ACHN (cell line): Measurements from ENCODE around the gene MAP3K20.
A peak's percentile ranks its signal among the peaks of the same experiment; 100 is the strongest.
"Not testable (repeated sequence)": the region's sequence is repeated elsewhere in the genome, so short reads cannot be mapped to it uniquely, and the experiment has no call there.

Source experiments
- DNase-seq: peaks from one replicate; pipeline ENCODE4 v3.0.0-alpha.2; 2015
- in situ Hi-C: cut with HindIII; loops from 2 replicates; pipeline ENCODE4 v1.10.0; 2017; ENCODE audit warnings: low sequenced_read_pairs, low pct_ligation_motif_present, low pct_unique_long_range_greater_than_20kb

MAP3K20 gene

GRCh38 chr2:173075781-173076580, at the start of gene MAP3K20:
MAP3K20 (plus strand) TSS chr2:173075846; CDS start chr2:173091032, 15,186 bp downstream.
- in situ Hi-C loops = no loop called here
- peak; percentile 77 for DNase-seq

- in situ Hi-C loops = loop anchor here (25.0 kb wide), 1 partner anchor 186 kb away; no protein-coding TSS in a partner anchor
- no peak for DNase-seq
These were observed 49.2 kb upstream of the MAP3K20 start for GRCh38 chr2:173026479-173026878.

- in situ Hi-C loops = loop anchor here (25.0 kb wide), 1 partner anchor 185 kb away; no protein-coding TSS in a partner anchor
- peak; percentile 87 for DNase-seq
These were observed 48.2 kb upstream of the MAP3K20 start for GRCh38 chr2:173027181-173028128.

- DNase-seq = no peak
- in situ Hi-C loops = loop anchor here (25.0 kb wide), 1 partner anchor 184 kb away; no protein-coding TSS in a partner anchor
These were observed 47.5 kb upstream of the MAP3K20 start for GRCh38 chr2:173028141-173028540.

GRCh38 chr2:173028671-173029070, 47.0 kb upstream of the MAP3K20 start:
- in situ Hi-C loops = loop anchor here (25.0 kb wide), 1 partner anchor 184 kb away; no protein-coding TSS in a partner anchor
- no peak for DNase-seq

GRCh38 chr2:173030561-173031490, 44.8 kb upstream of the MAP3K20 start:
- no peak for DNase-seq
- in situ Hi-C loops = loop anchor here (25.0 kb wide), 1 partner anchor 181 kb away; no protein-coding TSS in a partner anchor

GRCh38 chr2:173032032-173032431, 43.6 kb upstream of the MAP3K20 start:
- no peak for DNase-seq
- in situ Hi-C loops = loop anchor here (25.0 kb wide), 1 partner anchor 180 kb away; no protein-coding TSS in a partner anchor

- in situ Hi-C loops = loop anchor here (25.0 kb wide), 1 partner anchor 179 kb away; no protein-coding TSS in a partner anchor
- DNase-seq = no peak
These were observed 42.6 kb upstream of the MAP3K20 start for GRCh38 chr2:173033084-173033483.

GRCh38 chr2:173034143-173034542, 41.5 kb upstream of the MAP3K20 start:
- DNase-seq = no peak
- in situ Hi-C loops = loop anchor here (25.0 kb wide), 1 partner anchor 178 kb away; no protein-coding TSS in a partner anchor

GRCh38 chr2:173037245-173038120, 38.2 kb upstream of the MAP3K20 start:
- in situ Hi-C loops = loop anchor here (25.0 kb wide), 1 partner anchor 175 kb away; no protein-coding TSS in a partner anchor

GRCh38 chr2:173038257-173038656, 37.4 kb upstream of the MAP3K20 start:
- in situ Hi-C loops = loop anchor here (25.0 kb wide), 1 partner anchor 174 kb away; no protein-coding TSS in a partner anchor

More at GRCh38 chr2:173037245-173038120, 38.2 kb upstream of the MAP3K20 start:
- no peak for DNase-seq

GRCh38 chr2:173040729-173041128, 34.9 kb upstream of the MAP3K20 start:
- in situ Hi-C loops = loop anchor here (25.0 kb wide), 1 partner anchor 172 kb away; no protein-coding TSS in a partner anchor
- DNase-seq = no peak

More at GRCh38 chr2:173038257-173038656, 37.4 kb upstream of the MAP3K20 start:
- DNase-seq = not testable (repeated sequence)

GRCh38 chr2:173043476-173043875, 32.2 kb upstream of the MAP3K20 start:
- in situ Hi-C loops = loop anchor here (25.0 kb wide), 1 partner anchor 169 kb away; no protein-coding TSS in a partner anchor
- no peak for DNase-seq

GRCh38 chr2:173043897-173044519, 31.6 kb upstream of the MAP3K20 start:
- in situ Hi-C loops = loop anchor here (25.0 kb wide), 1 partner anchor 168 kb away; no protein-coding TSS in a partner anchor
- no peak for DNase-seq

- in situ Hi-C loops = loop anchor here (25.0 kb wide), 1 partner anchor 168 kb away; no protein-coding TSS in a partner anchor
These were observed 31.0 kb upstream of the MAP3K20 start for GRCh38 chr2:173044686-173045085.

GRCh38 chr2:173045181-173045580, 30.5 kb upstream of the MAP3K20 start:
- in situ Hi-C loops = loop anchor here (25.0 kb wide), 1 partner anchor 167 kb away; no protein-coding TSS in a partner anchor
- DNase-seq = no peak

More at GRCh38 chr2:173044686-173045085, 31.0 kb upstream of the MAP3K20 start:
- DNase-seq = no peak
